NCI-H1436 treated with DMSO at 0.1 percent for 48 hours (cell line): Measurements from ENCODE around the gene GPR155.
"Not testable (repeated sequence)": the region's sequence is repeated elsewhere in the genome, so short reads cannot be mapped to it uniquely, and the experiment has no call there.

Source experiments
- DNase-seq: peaks from one replicate; lab custom pipeline; 2025; lab: John Stamatoyannopoulos, UW

The GPR155 gene

GRCh38 chr2:174490051-174490450, 3.2 kb upstream of the GPR155 start:
- no peak for DNase-seq

GRCh38 chr2:174489520-174489919, 2.7 kb upstream of the GPR155 start:
- not testable (repeated sequence) for DNase-seq

- no peak for DNase-seq
Observed at GRCh38 chr2:174487820-174488162, 962 bp upstream of the GPR155 start.

DNA sequence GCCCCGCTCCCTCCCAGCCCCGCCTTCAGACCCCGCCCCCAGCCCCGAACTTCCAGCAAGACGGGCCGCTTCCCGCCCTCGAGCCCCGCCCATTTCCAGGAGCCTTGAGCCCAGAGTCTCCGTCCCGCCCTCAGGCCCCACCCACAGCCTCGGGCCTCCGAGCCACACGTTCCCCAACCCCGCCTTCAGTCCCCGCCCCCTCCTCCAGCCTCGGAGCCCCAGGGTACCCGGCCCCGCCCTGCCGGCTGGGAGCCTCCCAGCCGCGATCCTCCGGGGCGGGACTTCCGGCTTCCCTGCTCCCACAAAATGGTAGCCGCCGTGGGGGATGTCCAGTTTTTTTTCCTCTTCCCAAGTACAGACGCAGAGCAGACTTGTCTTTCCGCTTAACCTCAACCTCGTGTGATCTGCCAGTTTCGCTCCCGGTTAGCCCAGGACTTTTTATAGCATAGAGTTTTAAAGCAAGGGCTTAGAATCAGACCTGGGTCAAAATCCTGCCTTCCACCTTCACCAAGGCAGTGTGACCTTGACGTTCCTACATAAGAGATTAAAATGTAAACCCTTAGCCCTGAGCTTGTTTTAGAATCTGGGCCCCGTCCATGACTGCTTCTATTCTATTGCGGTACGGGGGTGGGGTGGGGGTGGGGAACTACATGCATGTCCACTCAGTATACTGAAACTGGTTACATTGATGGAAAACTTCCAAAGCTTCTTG, 435 bp upstream of the GPR155 start:
- peak; percentile 80 for DNase-seq

DNA sequence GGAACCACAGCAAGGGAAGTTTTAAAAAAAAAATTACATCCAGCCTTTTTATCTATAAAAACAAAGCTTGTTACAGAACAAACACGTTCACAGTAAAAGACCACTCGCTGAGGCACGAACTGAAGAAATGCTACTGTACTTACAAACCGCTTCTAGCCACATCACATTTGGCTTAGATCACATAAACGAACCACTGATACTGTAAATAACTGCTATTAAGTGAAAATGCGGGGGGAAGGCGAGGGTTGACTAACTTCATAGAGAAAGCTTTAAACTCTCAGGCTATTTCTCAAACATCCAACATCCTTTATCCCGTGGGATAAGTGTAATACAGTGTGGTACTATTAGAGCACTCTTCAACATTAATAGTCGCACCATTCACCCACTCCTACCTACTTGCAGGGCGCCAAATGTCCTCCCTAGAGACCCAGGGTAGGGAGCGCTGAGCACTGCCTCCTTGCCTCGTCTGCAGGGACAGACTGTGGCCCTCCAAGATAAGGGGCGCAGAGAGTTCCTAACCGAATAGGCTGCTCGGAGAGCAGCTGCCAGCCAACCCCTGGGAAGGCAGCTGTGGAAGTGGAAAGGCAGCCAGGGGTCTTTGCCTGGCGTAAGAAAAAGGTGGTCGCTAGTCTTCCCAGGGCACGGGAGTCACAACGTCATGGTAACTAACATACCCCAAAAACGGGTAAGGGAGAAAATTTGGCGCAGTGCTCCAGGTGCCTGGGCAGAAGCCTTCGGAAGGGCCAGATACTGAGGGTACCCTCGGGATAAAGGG, 854 bp downstream of the GPR155 start:
- peak; percentile 55 for DNase-seq

- DNase-seq: not testable (repeated sequence)
Observed at GRCh38 chr2:174485045-174485444, 1.8 kb downstream of the GPR155 start.

GRCh38 chr2:174484573-174484972, 2.3 kb downstream of the GPR155 start:
- DNase-seq: no peak

DNA sequence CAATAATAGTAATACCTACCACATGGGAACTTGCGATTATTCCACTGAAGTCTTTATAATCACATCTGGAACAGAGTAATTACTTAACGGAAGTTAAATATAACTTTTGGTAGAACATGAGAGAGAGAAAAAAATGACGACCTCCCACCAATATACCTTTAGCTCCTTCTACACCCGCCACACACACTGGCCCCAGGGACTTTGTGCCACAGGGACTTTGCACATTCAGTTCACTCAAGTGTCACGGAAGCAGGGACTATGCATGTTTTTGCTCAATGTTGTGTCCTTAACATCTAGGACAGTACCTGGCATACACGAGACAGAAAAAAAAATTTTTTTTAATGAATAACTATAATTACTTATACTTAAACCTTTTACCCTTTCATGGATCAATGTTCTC, 4.0 kb downstream of the GPR155 start:
- DNase-seq: no peak

DNA sequence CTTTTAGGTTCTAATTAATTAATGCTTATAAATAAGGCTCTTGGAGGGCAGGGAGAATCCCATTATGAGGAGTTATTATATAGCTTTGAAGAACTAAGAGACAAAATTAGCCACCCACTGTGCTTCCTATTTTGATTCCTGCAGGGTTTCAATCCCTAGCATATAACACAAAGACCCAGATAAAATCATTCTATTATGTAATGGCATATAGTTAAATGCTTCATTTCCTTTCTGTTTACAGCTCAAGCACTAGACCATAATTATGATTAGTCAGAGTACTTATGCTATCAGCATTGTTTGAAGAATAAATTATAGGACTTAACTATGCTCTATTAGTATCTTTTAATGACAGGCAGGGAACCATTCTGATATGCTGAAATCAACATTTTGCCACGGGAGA, 9.1 kb downstream of the GPR155 start:
- DNase-seq: peak; percentile 80

DNA sequence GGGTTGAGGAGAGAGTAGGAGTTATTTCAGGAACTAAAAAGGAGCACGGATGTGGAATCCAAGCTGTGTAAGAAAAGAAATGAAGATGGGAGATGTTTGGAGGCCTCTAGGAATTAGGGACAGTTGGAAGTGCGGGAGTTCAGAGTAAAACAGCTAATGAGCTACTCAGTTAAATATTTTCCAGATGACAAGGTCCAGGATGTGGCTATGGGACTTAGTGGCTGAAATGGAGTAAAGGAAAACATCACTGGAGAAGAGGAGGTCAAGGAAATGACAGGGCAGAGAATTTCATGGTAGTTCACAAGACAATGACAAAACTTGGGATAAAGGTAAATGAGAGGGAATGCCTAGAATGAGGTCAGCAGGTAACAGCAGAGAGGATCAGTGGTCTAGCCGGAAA, 13.0 kb downstream of the GPR155 start:
- DNase-seq: no peak

DNA sequence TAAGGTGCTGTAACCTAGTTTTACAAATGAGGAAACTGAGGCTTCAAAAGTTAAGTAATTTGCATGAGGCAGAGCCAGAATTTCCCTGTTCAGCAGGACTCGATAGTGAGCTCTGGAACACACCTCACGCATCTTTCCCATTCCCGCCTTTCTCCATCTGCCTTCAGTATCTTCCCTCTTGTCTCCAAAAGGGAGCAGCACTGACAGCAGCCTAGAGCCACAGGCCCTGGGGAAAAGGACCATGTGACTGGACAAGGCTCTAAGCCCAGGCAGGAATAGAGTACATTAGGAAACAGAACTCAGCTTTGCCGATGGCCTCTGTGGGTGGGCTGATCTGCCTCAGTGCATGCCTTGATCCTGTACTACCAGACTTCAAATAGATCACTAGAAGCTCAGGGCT, 21.5 kb downstream of the GPR155 start:
- DNase-seq: no peak

GRCh38 chr2:174461221-174461620, 25.6 kb downstream of the GPR155 start:
- DNase-seq: no peak

DNA sequence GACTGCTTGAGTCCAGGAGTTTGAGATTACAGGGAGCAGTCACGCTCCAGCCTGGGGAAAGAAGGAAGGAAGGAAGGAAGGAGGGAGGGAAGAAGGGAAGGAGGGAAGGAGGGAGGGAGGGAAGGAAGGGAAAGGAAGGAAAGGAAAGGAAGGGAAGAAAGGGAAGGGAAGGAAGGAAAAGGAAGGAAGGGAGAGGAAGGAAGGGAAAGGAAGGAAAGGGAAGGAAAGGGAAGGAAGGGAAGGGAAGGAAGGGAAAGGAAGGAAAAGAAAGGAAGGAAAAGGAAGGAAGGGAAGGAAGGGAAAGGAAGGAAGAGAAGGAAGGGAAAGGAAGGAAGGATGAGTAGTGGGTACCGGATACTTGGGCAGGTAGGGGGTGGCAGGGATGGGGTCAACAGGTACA, 32.3 kb downstream of the GPR155 start:
- DNase-seq: no peak

DNA sequence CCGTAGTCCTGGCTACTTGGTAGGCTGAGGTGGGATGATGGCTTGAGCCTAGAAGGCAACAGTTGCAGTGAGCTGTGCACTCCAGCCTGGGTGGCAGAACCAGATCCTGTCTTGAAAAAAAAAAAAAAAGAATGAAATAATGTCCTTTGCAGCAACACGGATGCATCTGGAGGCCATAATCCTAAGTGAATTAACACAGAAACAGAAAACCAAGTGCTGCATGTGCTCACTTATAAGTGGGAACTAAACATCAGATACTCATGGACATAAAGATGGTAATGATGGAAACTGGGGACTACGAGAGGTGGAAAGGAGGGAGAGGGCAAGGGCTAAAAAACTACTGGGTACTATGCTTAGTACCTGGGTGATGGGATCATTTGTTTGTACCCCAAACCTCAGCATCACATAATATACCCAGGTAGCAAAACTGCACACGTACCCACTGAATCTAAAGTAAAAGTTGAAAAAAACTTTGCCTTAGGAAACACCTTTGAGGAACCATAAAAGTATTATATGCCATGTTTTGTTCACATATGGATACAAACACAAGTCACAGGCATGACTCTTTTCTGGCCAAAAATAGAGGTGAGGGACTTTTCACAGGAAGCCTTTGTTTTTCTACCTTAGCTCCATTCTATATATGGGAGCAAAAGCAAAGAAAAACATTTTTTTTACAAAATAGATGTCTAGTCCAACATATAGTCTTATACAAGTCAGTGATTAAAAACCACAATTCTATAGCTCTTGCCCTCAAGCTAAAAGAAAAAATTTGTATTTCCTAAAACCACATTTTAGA, 36.6 kb downstream of the GPR155 start:
- DNase-seq: no peak

- no peak for DNase-seq
Observed at GRCh38 chr2:174449033-174449432, 37.8 kb downstream of the GPR155 start.

DNA sequence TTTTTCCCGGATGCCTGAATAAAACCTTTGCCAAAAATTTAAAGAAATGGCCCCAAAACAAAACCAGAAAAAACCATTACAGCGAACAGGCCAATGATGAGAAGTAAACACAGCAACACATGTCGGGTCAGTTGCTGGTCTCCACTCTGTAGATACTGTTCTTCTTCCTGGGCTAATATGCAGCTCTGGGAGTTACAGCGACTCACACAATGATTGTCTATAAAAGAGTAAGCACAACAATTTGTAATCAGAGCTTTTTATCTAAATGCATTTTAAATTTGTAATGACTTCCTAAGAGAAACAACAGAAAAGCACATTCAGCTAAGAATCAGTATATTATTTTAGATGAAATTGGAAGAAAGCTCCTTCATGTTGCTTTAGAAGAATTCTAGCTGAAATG, 40.3 kb downstream of the GPR155 start:
- no peak for DNase-seq

DNA sequence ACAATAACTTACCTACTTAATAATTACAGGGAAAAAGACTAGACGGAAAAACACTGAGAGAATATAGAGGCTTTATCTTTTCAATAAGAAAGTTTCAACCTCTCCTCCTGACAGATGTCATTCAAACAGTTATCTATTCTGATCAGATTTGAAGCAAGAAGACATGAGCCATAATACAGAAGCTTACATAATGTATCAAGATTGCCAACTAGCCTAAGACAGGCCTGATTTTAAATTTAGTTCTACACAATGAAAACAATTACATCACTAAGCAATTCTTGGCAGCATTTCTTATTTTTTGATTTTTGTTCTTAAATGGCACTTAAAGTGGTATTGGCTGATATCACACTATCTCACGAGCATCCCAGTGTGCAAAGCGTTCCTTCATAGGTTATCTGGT, 41.6 kb downstream of the GPR155 start:
- no peak for DNase-seq

GRCh38 chr2:174444761-174445160, 42.1 kb downstream of the GPR155 start:
- DNase-seq: no peak

DNA sequence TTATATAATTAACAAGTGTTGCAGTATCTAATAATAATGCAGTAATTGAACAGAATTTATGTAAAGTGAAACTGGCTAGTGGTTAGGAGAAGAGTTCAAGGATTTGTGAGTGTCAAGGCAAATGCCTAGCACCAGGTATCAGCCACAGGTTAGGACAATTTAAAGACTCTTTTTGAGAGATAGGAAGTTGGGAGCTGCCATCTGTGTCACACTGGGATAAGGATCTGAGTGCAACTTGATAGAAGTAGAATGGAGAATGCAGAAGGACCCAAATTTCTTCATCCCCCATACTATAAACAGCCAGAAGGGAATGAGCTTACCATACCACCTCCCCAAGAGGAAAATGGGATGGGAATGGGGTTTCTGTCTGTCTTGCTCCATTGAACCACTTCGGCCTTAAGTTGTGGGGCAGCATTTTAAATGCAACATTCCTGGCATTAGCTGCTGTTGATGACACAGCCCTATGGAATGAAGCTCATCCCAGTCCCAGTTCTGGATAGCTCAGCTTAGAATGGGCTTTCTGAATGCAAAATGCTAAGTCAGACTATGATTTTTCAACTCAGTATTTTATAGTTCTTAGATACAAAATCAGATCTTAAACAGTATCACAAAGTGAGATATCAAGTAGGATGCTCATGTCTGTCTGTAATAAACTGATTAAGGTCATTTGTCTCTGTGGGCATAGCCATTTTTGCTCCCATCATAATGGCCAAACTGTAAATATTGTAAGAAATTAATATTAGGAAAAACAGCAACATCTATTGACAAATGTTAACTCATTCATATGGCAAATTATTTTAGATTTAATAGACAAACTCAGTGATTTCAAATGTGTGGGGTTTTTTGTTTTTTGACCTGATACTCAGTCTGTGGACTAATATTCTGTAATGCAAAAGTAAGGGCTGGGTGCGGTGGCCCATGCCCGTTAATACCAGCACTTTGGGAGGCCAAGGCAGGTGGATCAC, 44.0 kb downstream of the GPR155 start:
- DNase-seq: no peak

DNA sequence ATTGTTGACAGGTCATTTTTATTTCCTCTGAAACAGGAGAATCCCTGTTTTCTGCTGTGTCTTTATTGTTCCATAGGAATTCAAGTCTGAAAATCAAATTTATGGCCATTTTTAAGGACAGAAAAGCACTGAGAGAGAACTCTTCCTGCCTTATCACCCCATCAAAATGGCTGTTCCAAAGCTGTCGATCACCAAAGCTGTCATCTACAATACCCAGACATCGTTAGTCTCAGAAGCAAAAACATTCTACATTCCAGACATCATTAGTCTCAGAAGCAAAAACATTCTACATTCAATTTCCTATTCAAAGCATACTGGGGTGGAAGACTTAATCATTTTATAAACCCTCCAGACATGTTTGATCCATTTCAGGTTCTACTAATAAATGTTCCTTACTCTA, 46.9 kb downstream of the GPR155 start:
- no peak for DNase-seq

DNA sequence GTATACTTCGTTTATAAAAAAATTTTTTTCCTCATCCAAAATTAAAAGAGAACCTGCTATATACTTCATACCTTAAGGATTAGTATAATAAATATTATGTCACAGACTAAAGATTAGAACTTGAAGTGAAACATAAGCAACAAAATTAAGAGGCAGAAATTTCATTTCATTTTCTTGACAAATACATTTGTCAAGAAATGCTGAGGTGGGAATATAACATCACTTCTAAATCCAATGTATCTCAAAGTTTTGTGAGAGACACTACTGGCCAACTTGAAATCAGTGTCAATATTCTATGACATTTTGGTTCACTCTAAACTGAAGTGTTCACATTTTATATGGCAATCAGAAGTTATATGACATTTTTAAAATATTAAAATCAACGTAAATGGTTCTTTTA, 47.5 kb downstream of the GPR155 start:
- DNase-seq: no peak
